H9 (cell line): ENCODE data around the gene SPTBN4. TPM values are rescaled to one million over a fixed set of nuclear protein-coding genes. Genes with fewer than 3 reads are reported as not detected.

ENCODE experiments used
- DNase-seq: peaks from one replicate; pipeline ENCODE4 v3.0.0-alpha.2; 2017
- H2AFZ ChIP-seq: one replicate; pipeline ENCODE4 v1.6.1; 2013; ENCODE audit warnings: mild to moderate bottlenecking, low read length, control low read depth, moderate library complexity
- H2AK5ac ChIP-seq: 2 replicates; pipeline ENCODE4 v1.6.1; 2013; ENCODE audit warnings: low read length, control low read depth, mixed read lengths; ENCODE audit not compliant: insufficient read length
- H2BK120ac ChIP-seq: one replicate; pipeline ENCODE4 v1.6.1; 2013; ENCODE audit warnings: low read depth, mild to moderate bottlenecking, low read length, control low read depth, inconsistent platforms; ENCODE audit not compliant: poor library complexity, severe bottlenecking
- H2BK12ac ChIP-seq: 2 replicates; pipeline ENCODE4 v1.6.1; 2013; ENCODE audit warnings: low read length, control low read depth, mixed read lengths, low read depth; ENCODE audit not compliant: insufficient read length
- H2BK15ac ChIP-seq: 2 replicates; pipeline ENCODE4 v1.6.1; 2013; ENCODE audit warnings: low read depth, low read length, control low read depth
- H2BK20ac ChIP-seq: one replicate; pipeline ENCODE4 v1.6.1; 2013; ENCODE audit warnings: low read depth, mild to moderate bottlenecking, low read length, control low read depth, inconsistent platforms; ENCODE audit not compliant: poor library complexity, severe bottlenecking
- H2BK5ac ChIP-seq: 2 replicates; pipeline ENCODE4 v1.6.1; 2013; ENCODE audit warnings: low read length, control low read depth, mixed read lengths; ENCODE audit not compliant: insufficient read length
- H3K14ac ChIP-seq: 2 replicates; pipeline ENCODE4 v1.6.1; 2013; ENCODE audit warnings: low read length, control low read depth; ENCODE audit not compliant: insufficient read depth
- H3K18ac ChIP-seq: 2 replicates; pipeline ENCODE4 v1.6.1; 2013; ENCODE audit warnings: low read depth, mild to moderate bottlenecking, mixed read lengths, low read length, control low read depth; ENCODE audit not compliant: insufficient read length
- H3K23ac ChIP-seq: 2 replicates; pipeline ENCODE4 v1.6.1; 2013; ENCODE audit warnings: low read length, control low read depth, mixed read lengths, low read depth; ENCODE audit not compliant: insufficient read length
- H3K23me2 ChIP-seq: 2 replicates; pipeline ENCODE4 v1.6.1; 2013; ENCODE audit warnings: low read depth, mild to moderate bottlenecking, mixed read lengths, low read length, control low read depth; ENCODE audit not compliant: insufficient read length, poor library complexity, severe bottlenecking
- H3K27ac ChIP-seq: 2 replicates; pipeline ENCODE4 v1.5.1; 2013; ENCODE audit warnings: low read length, control low read depth, mixed read lengths, low read depth; ENCODE audit not compliant: insufficient read length
- H3K27me3 ChIP-seq: 2 replicates; pipeline ENCODE4 v1.6.1; 2013; ENCODE audit warnings: low read length, control low read depth, inconsistent platforms; ENCODE audit not compliant: insufficient read depth
- H3K4ac ChIP-seq: 2 replicates; pipeline ENCODE4 v1.6.1; 2013; ENCODE audit warnings: low read depth, mild to moderate bottlenecking, control low read depth, inconsistent platforms, low read length, moderate library complexity
- H3K4me1 ChIP-seq: 2 replicates; pipeline ENCODE4 v1.6.1; 2013; ENCODE audit warnings: low read length, control low read depth, inconsistent platforms; ENCODE audit not compliant: insufficient read depth
- H3K4me2 ChIP-seq: 2 replicates; pipeline ENCODE4 v1.6.1; 2013; ENCODE audit warnings: low read length, control low read depth, mixed read lengths; ENCODE audit not compliant: insufficient read length, insufficient read depth
- H3K56ac ChIP-seq: 2 replicates; pipeline ENCODE4 v1.6.1; 2013; ENCODE audit warnings: low read depth, mild to moderate bottlenecking, mixed read lengths, low read length, control low read depth; ENCODE audit not compliant: insufficient read length
- H3K79me1 ChIP-seq: 2 replicates; pipeline ENCODE4 v1.6.1; 2013; ENCODE audit warnings: low read depth, mild to moderate bottlenecking, moderate library complexity, low read length, control low read depth, inconsistent platforms; ENCODE audit not compliant: insufficient read depth, poor library complexity, severe bottlenecking
- H3K79me2 ChIP-seq: 2 replicates; pipeline ENCODE4 v1.6.1; 2013; ENCODE audit warnings: low read length, control low read depth, inconsistent platforms; ENCODE audit not compliant: insufficient read depth
- H3K9ac ChIP-seq: 2 replicates; pipeline ENCODE4 v1.6.1; 2013; ENCODE audit warnings: low read length, control low read depth, mixed read lengths; ENCODE audit not compliant: insufficient read length; ENCODE audit errors: extremely low read depth
- H3K9me3 ChIP-seq: one replicate; pipeline ENCODE4 v1.6.1; 2013; ENCODE audit warnings: low read depth, low read length, inconsistent platforms; ENCODE audit not compliant: control insufficient read depth
- H3T11ph ChIP-seq: one replicate; pipeline ENCODE4 v1.6.1; 2013; ENCODE audit warnings: mild to moderate bottlenecking, low read length, control low read depth, inconsistent platforms
- H4K20me1 ChIP-seq: one replicate; pipeline ENCODE4 v1.6.1; 2013; ENCODE audit not compliant: control insufficient read depth, insufficient read length, insufficient read depth
- H4K5ac ChIP-seq: 2 replicates; pipeline ENCODE4 v1.6.1; 2013; ENCODE audit warnings: low read depth, mild to moderate bottlenecking, mixed read lengths, low read length, control low read depth; ENCODE audit not compliant: insufficient read length
- H4K8ac ChIP-seq: replicated peaks from 2 replicates; pipeline ENCODE4 v1.6.1; 2013; ENCODE audit warnings: low read length, control low read depth, mixed read lengths, low read depth; ENCODE audit not compliant: insufficient read length
- H4K91ac ChIP-seq: 2 replicates; pipeline ENCODE4 v1.6.1; 2013; ENCODE audit warnings: low read depth, mild to moderate bottlenecking, moderate library complexity, mixed read lengths, low read length, control low read depth; ENCODE audit not compliant: insufficient read length
- H3K27ac Mint-ChIP-seq, 3 experiments: 2 replicates in 2 of 3; 3 replicates in 1 of 3; pipeline ENCODE4 v1.8.0; 2020 to 2021; ENCODE audit warnings: mixed read lengths in 3 of 3, mild to moderate bottlenecking in 1 of 3, moderate library complexity in 1 of 3
- H3K27me3 Mint-ChIP-seq: 2 replicates; pipeline ENCODE4 v1.8.0; 2021; ENCODE audit warnings: low read depth, mild to moderate bottlenecking, moderate library complexity, mixed read lengths
- H3K36me3 Mint-ChIP-seq, 3 experiments: 2 replicates in 2 of 3; 3 replicates in 1 of 3; pipeline ENCODE4 v1.8.0; 2020 to 2021; ENCODE audit warnings: low read depth in 3 of 3, mixed read lengths in 3 of 3; ENCODE audit not compliant: insufficient read depth in 1 of 3
- H3K4me1 Mint-ChIP-seq, 2 experiments: 2 replicates each; pipeline ENCODE4 v1.8.0; 2020; ENCODE audit warnings: mixed read lengths in 2 of 2
- H3K4me3 Mint-ChIP-seq, 2 experiments: 2 replicates in 1 of 2; 3 replicates in 1 of 2; pipeline ENCODE4 v1.8.0; 2020 to 2021; ENCODE audit warnings: mild to moderate bottlenecking in 2 of 2, mixed read lengths in 2 of 2, moderate library complexity in 1 of 2
- H3K9me3 Mint-ChIP-seq, 2 experiments: 2 replicates in 1 of 2; 3 replicates in 1 of 2; pipeline ENCODE4 v1.8.0; 2020; ENCODE audit warnings: mild to moderate bottlenecking in 2 of 2, mixed read lengths in 2 of 2, moderate library complexity in 1 of 2
- CTCF ChIP-seq: fragments of 200-600 bp; sonication (generic); conservative IDR thresholded peaks from 3 replicates; pipeline ENCODE4 v1.8.0; 2021; ENCODE audit warnings: antibody characterized with exemption, mild to moderate bottlenecking
- WGBS: extraction: QIAGEN DNeasy Blood & Tissue Kit; methylation state at CpG from one replicate; pipeline ENCODE4 v1.1.7; 2013; ENCODE audit warnings: missing lambda C conversion rate, low lambda C conversion rate, mixed read lengths; ENCODE audit not compliant: insufficient read length; ENCODE audit errors: extremely low coverage; 5-methylcytosine and 5-hydroxymethylcytosine counted together
- total RNA-seq: library from RNA; stranded (reverse); gene quantifications from 2 replicates; pipeline ENCODE4 v1.2.1, GENCODE V29; 2021

Gene SPTBN4
- total RNA-seq, 1 experiment from 2014 or later = 2.9 TPM

GRCh38 chr19:40417643-40417981 is 49.2 kb upstream of the SPTBN4 start:
- TF ChIP-seq CTCF = no peak
- H2AFZ ChIP-seq = no peak overlapping the region
- Mint-ChIP-seq H3K27ac (peak overlapping the region in 1 of 3 experiments; percentile 69; a peak in 2 of 7 replicates), H3K36me3 (peaks cover 0 to 5% (median 4%) of the 10 kb centered on the region in 3 experiments; a peak in 3 of 7 replicates), H3K27me3 (peaks cover 7% of the 10 kb centered on the region), H3K9me3 (peaks cover 0 to 3% of the 10 kb centered on the region in 2 experiments; a peak in 1 of 5 replicates), H3K4me1 (peaks cover 25 to 41% of the 10 kb centered on the region in 2 experiments), H3K4me3 (peak overlapping the region in 1 of 2 experiments; percentile 43; a peak in 2 of 5 replicates)
- H3K4ac ChIP-seq = no peak overlapping the region
- no peak overlapping the region for H2AK5ac ChIP-seq
- H4K5ac ChIP-seq = no peak overlapping the region
- no peak overlapping the region for H3K56ac ChIP-seq
- H2BK15ac ChIP-seq = no peak overlapping the region
- H2BK5ac ChIP-seq = no peak overlapping the region
- no peaks in the 10 kb centered on the region for H3K9me3 ChIP-seq
- no peak for DNase-seq
- H2BK20ac ChIP-seq = no peak overlapping the region
- no peak overlapping the region for H4K8ac ChIP-seq
- H3K79me2 ChIP-seq = no peaks in the 10 kb centered on the region
- H2BK120ac ChIP-seq = no peak overlapping the region
- no peak overlapping the region for H3T11ph ChIP-seq
- no peak overlapping the region for H4K91ac ChIP-seq
- no peak overlapping the region for H3K9ac ChIP-seq
- no peaks in the 10 kb centered on the region for H3K27me3 ChIP-seq
- H3K79me1 ChIP-seq = no peaks in the 10 kb centered on the region
- no peak overlapping the region for H3K27ac ChIP-seq
- no peaks in the 10 kb centered on the region for H4K20me1 ChIP-seq
- no peak overlapping the region for H3K23ac ChIP-seq
- no peak overlapping the region for H3K18ac ChIP-seq
- whole genome bisulfite sequencing = no CpG with 5 or more reads among the region's 4 CpGs
- peaks cover 3% of the 10 kb centered on the region for H3K23me2 ChIP-seq
- no peak overlapping the region for H3K4me2 ChIP-seq
- H2BK12ac ChIP-seq = no peak overlapping the region
- no peaks in the 10 kb centered on the region for H3K4me1 ChIP-seq
- no peak overlapping the region for H3K14ac ChIP-seq
